GM19438 (cell line): ENCODE data around the gene CNTNAP2.
"Not testable (repeated sequence)": the region's sequence is repeated elsewhere in the genome, so short reads cannot be mapped to it uniquely, and the experiment has no call there.

Source experiments
- ATAC-seq: cut with Tn5 transposase; IDR thresholded peaks from one replicate; pipeline ENCODE4 v1.9.1; 2021; ENCODE audit warnings: low read depth; ENCODE audit not compliant: unreplicated experiment

Gene CNTNAP2

GRCh38 chr7:148290538-148290937, 2173.9 kb downstream of the CNTNAP2 start:
- no peak for ATAC-seq

GRCh38 chr7:148291799-148292198, 2175.2 kb downstream of the CNTNAP2 start:
- no peak for ATAC-seq

- ATAC-seq = no peak
Observed at GRCh38 chr7:148296994-148297644, 2180.5 kb downstream of the CNTNAP2 start.

- not testable (repeated sequence) for ATAC-seq
Observed at GRCh38 chr7:148298768-148299167, 2182.2 kb downstream of the CNTNAP2 start.

GRCh38 chr7:148299350-148300276, 2183.0 kb downstream of the CNTNAP2 start:
- no peak for ATAC-seq

GRCh38 chr7:148302436-148302835, 2185.8 kb downstream of the CNTNAP2 start:
- ATAC-seq = not testable (repeated sequence)

- ATAC-seq = no peak
Observed at GRCh38 chr7:148303295-148304082, 2186.9 kb downstream of the CNTNAP2 start.

- no peak for ATAC-seq
Observed at GRCh38 chr7:148304083-148304335, 2187.4 kb downstream of the CNTNAP2 start.

GRCh38 chr7:148304456-148304855, 2187.9 kb downstream of the CNTNAP2 start:
- ATAC-seq = no peak

- no peak for ATAC-seq
Observed at GRCh38 chr7:148306759-148307158, 2190.2 kb downstream of the CNTNAP2 start.

GRCh38 chr7:148318102-148318811, 2201.7 kb downstream of the CNTNAP2 start:
- ATAC-seq = no peak

- no peak for ATAC-seq
Observed at GRCh38 chr7:148318838-148319237, 2202.2 kb downstream of the CNTNAP2 start.

- no peak for ATAC-seq
Observed at GRCh38 chr7:148319316-148319808, 2202.8 kb downstream of the CNTNAP2 start.

- ATAC-seq = no peak
Observed at GRCh38 chr7:148325208-148325607, 2208.6 kb downstream of the CNTNAP2 start.

GRCh38 chr7:148327379-148327778, 2210.8 kb downstream of the CNTNAP2 start:
- no peak for ATAC-seq

GRCh38 chr7:148328906-148329305, 2212.3 kb downstream of the CNTNAP2 start:
- no peak for ATAC-seq

GRCh38 chr7:148330124-148330818, 2213.7 kb downstream of the CNTNAP2 start:
- ATAC-seq = no peak

GRCh38 chr7:148330822-148331221, 2214.2 kb downstream of the CNTNAP2 start:
- no peak for ATAC-seq

- not testable (repeated sequence) for ATAC-seq
Observed at GRCh38 chr7:148331456-148331855, 2214.9 kb downstream of the CNTNAP2 start.
